SHP77 (cell line): Measurements from ENCODE around the gene GLT1D1.

ENCODE experiments used
- DNase-seq, 2 experiments: peaks; one replicate each; lab custom pipeline; 2025; lab: John Stamatoyannopoulos, UW

GLT1D1 gene

GRCh38 chr12:128856035-128856790, 2.9 kb downstream of the GLT1D1 start:
- DNase-seq = no peak

- no peak for DNase-seq
Observed at GRCh38 chr12:128856791-128857078, 3.5 kb downstream of the GLT1D1 start.

GRCh38 chr12:128857133-128857763, 4.0 kb downstream of the GLT1D1 start:
- no peak for DNase-seq

GRCh38 chr12:128859311-128859710, 6.0 kb downstream of the GLT1D1 start:
- DNase-seq = no peak

- no peak for DNase-seq
Observed at GRCh38 chr12:128861226-128862016, 8.1 kb downstream of the GLT1D1 start.

GRCh38 chr12:128863957-128864356, 10.7 kb downstream of the GLT1D1 start:
- no peak for DNase-seq

GRCh38 chr12:128864516-128865186, 11.4 kb downstream of the GLT1D1 start:
- no peak for DNase-seq

- no peak for DNase-seq
Observed at GRCh38 chr12:128867466-128867865, 14.2 kb downstream of the GLT1D1 start.

- no peak for DNase-seq
Observed at GRCh38 chr12:128871516-128871892, 18.2 kb downstream of the GLT1D1 start.

GRCh38 chr12:128872303-128872702, 19.0 kb downstream of the GLT1D1 start:
- no peak for DNase-seq

GRCh38 chr12:128876559-128876958, 23.3 kb downstream of the GLT1D1 start:
- DNase-seq = no peak

GRCh38 chr12:128879898-128880764, 26.9 kb downstream of the GLT1D1 start:
- no peak for DNase-seq

GRCh38 chr12:128891856-128892255, 38.6 kb downstream of the GLT1D1 start:
- no peak for DNase-seq

- DNase-seq = no peak
Observed at GRCh38 chr12:128903236-128903635, 50.0 kb downstream of the GLT1D1 start.

GRCh38 chr12:128905003-128905544, 51.8 kb downstream of the GLT1D1 start:
- DNase-seq = no peak

- DNase-seq = no peak
Observed at GRCh38 chr12:128906485-128907137, 53.3 kb downstream of the GLT1D1 start.

- DNase-seq = no peak
Observed at GRCh38 chr12:128908254-128908653, 55.0 kb downstream of the GLT1D1 start.

- no peak for DNase-seq
Observed at GRCh38 chr12:128909653-128910052, 56.4 kb downstream of the GLT1D1 start.

- DNase-seq = no peak
Observed at GRCh38 chr12:128910629-128911028, 57.4 kb downstream of the GLT1D1 start.

GRCh38 chr12:128911861-128912260, 58.6 kb downstream of the GLT1D1 start:
- no peak for DNase-seq
